ACC112 (cell line): ENCODE results near the gene TMEM53.
"Not testable (repeated sequence)": the region's sequence is repeated elsewhere in the genome, so short reads cannot be mapped to it uniquely, and the experiment has no call there.

Experiments used
- H2AFZ ChIP-seq: fragments of 200-600 bp; sonication (generic); one replicate; pipeline ENCODE4 v1.6.0; 2017; ENCODE audit warnings: antibody characterized with exemption, low read length; ENCODE audit not compliant: unreplicated experiment
- H3K27ac ChIP-seq: fragments of 200-600 bp; sonication (generic); 2 replicates; pipeline ENCODE4 v1.5.1; 2014; ENCODE audit warnings: low read depth, mild to moderate bottlenecking, antibody characterized with exemption, low read length, moderate library complexity
- H3K27me3 ChIP-seq: fragments of 200-600 bp; sonication (generic); 2 replicates; pipeline ENCODE4 v1.6.1; 2014; ENCODE audit warnings: mild to moderate bottlenecking, antibody characterized with exemption, low read length, moderate library complexity, mixed read lengths; ENCODE audit not compliant: insufficient read depth
- H3K36me3 ChIP-seq: fragments of 200-600 bp; sonication (generic); 2 replicates; pipeline ENCODE4 v1.6.1; 2016; ENCODE audit warnings: mild to moderate bottlenecking, antibody characterized with exemption, low read length, moderate library complexity, mixed read lengths; ENCODE audit not compliant: insufficient read depth
- H3K4me1 ChIP-seq: fragments of 200-600 bp; sonication (generic); one replicate; pipeline ENCODE4 v1.6.1; 2016; ENCODE audit warnings: low read length, mixed read lengths; ENCODE audit not compliant: insufficient read depth, unreplicated experiment, control insufficient read depth
- H3K4me3 ChIP-seq: fragments of 200-600 bp; sonication (generic); 2 replicates; pipeline ENCODE4 v1.5.1; 2014; ENCODE audit warnings: mild to moderate bottlenecking, low read depth, low read length
- H3K79me2 ChIP-seq: fragments of 200-600 bp; sonication (generic); one replicate; pipeline ENCODE4 v1.6.0; 2016; ENCODE audit warnings: low read length; ENCODE audit not compliant: control insufficient read depth, unreplicated experiment, insufficient read depth

Gene TMEM53

DNA sequence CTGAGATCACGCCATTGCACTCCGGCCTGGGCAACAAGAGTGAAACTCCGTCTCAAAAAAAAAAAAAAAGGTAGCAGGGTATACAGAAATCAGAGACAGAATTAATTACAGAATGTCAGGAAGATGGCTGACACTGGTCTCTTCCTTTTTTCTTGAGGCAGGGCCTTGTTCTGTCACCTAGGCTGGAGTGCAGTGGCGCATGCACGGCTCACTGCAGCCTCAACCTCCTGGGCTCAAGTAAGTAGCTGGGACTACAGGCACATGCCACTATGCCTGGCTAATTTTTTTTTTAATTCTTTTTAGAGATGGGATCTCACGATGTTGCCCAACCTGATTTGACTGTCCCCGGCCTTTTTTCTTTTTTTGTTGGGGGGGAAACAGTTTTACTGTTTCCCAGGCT, 40.3 kb upstream of the TMEM53 start:
- Histone ChIP-seq H3K36me3 (no peaks in the 10 kb centered on the region), H3K4me3 (no peak overlapping the region), H3K4me1 (peaks cover 4% of the 10 kb centered on the region), H3K79me2 (no peaks in the 10 kb centered on the region), H3K27me3 (0 out of 2 replicates have a peak, but pooled peaks cover 5% of the 10 kb centered on the region), H2AFZ (no peak overlapping the region), H3K27ac (no peak overlapping the region)

DNA sequence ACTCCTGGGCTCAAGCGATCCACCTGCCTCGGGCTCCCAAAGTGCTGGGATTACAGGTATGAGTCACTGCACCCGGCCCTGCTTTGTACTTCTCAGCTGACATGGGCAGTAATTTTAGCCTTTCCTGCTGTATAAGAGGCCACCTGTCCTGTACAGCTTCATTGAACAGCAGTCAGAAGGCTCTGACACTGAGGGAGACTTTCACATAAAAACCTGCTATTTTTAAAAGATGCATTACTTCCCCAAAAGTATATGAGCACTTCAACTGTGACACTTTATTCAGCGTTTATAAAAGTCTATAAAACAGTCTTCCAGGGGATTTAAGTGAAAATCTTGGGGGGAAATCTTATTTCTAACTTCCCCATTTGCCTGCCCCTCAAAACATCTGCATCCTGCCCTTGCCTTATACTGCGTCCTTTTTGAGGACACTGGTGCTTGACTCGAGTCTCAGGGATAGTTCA, 39.1 kb upstream of the TMEM53 start:
- H3K4me1 ChIP-seq: no peaks in the 10 kb centered on the region
- H3K27ac ChIP-seq: no peak overlapping the region
- 0 out of 2 replicates have a peak, but pooled peaks cover 5% of the 10 kb centered on the region for H3K27me3 ChIP-seq
- H2AFZ ChIP-seq: no peak overlapping the region
- no peaks in the 10 kb centered on the region for H3K36me3 ChIP-seq
- H3K79me2 ChIP-seq: no peaks in the 10 kb centered on the region
- no peak overlapping the region for H3K4me3 ChIP-seq

DNA sequence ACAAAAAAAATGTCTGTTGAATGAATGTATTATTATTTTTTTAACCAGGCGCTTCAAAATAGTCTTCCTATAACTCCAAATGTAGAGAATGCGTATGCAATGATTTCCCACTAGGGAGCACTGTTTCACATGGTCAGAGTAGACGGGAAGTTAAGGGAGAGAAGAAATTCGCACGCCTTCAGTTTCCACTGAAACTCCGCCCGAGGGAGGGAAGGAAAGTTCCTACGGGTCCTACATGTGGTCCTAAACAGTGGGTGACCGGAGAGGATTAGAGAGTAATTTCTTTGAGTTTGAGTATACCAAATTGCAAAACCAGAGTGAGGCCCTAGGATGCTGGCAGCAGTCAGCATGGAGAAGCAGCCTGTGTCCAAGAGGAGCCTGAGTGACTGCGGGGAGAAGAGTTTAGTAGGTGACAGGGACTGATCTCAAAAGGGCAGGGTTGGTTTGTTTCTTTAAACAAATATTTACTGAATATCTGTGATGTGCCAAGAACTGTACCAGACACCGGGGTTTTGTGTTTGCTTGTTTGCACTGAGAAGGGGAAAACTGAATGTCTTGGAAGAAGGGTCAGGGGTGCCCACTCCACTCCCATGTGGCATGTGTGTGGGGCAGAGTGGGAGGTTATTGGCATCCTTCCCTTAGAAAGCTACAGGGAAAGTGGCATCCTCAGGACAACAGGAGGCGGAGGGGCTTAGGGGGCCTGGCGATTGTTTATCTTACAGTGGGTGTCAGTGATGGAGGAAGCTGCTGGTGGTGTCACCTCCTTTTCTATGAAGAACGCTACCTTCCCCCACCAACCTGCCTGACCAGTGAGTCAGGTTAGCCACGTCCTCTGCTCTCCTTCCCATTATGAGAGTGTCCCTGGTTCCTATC, 33.9 kb upstream of the TMEM53 start:
- 0 out of 2 replicates have a peak, but pooled peaks cover 5% of the 10 kb centered on the region for H3K27me3 ChIP-seq
- H3K4me1 ChIP-seq: peaks cover 18% of the 10 kb centered on the region
- peak overlapping the region; percentile 64 for H2AFZ ChIP-seq
- H3K79me2 ChIP-seq: no peaks in the 10 kb centered on the region
- peak overlapping the region; percentile 81 for H3K27ac ChIP-seq
- no peaks in the 10 kb centered on the region for H3K36me3 ChIP-seq
- H3K4me3 ChIP-seq: 0 out of 2 replicates have a peak overlapping the region, but pooled peaks have one; percentile 43

GRCh38 chr1:44707112-44707881, 33.0 kb upstream of the TMEM53 start:
- Histone ChIP-seq H3K79me2 (no peaks in the 10 kb centered on the region), H3K27me3 (0 out of 2 replicates have a peak, but pooled peaks cover 5% of the 10 kb centered on the region), H3K36me3 (no peaks in the 10 kb centered on the region), H3K4me1 (peaks cover 18% of the 10 kb centered on the region), H3K4me3 (peak overlapping the region; percentile 43; the same call in 1 of the 2 replicates), H3K27ac (peak overlapping the region; percentile 81), H2AFZ (peak overlapping the region; percentile 49)

GRCh38 chr1:44705938-44706337, 31.7 kb upstream of the TMEM53 start:
- Histone ChIP-seq H3K27ac (no peak overlapping the region), H2AFZ (no peak overlapping the region), H3K79me2 (no peaks in the 10 kb centered on the region), H3K36me3 (no peaks in the 10 kb centered on the region), H3K4me3 (no peak overlapping the region), H3K27me3 (0 out of 2 replicates have a peak, but pooled peaks cover 3% of the 10 kb centered on the region), H3K4me1 (peaks cover 18% of the 10 kb centered on the region)

DNA sequence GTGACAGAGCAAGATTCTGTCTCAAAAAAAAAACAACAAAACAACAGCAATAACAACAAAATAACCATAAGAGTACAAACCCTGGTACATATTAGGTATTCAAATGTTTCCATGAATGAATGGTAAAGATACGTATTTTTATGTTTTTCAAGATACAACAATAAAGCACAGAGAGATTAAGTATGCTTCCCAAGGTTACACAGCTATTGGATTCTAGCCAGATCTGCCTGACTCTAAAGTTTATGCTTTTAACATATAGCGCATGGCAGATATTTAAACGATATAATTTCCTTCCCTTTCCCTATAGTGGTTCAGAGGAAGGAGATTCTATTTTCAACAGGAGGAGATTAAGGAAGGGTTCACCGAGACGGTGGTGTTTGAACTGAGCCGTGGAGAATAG, 31.2 kb upstream of the TMEM53 start:
- Histone ChIP-seq H3K36me3 (no peaks in the 10 kb centered on the region), H3K27ac (no peak overlapping the region), H3K27me3 (no peaks in the 10 kb centered on the region), H2AFZ (no peak overlapping the region), H3K79me2 (no peaks in the 10 kb centered on the region), H3K4me3 (no peak overlapping the region), H3K4me1 (peaks cover 18% of the 10 kb centered on the region)

DNA sequence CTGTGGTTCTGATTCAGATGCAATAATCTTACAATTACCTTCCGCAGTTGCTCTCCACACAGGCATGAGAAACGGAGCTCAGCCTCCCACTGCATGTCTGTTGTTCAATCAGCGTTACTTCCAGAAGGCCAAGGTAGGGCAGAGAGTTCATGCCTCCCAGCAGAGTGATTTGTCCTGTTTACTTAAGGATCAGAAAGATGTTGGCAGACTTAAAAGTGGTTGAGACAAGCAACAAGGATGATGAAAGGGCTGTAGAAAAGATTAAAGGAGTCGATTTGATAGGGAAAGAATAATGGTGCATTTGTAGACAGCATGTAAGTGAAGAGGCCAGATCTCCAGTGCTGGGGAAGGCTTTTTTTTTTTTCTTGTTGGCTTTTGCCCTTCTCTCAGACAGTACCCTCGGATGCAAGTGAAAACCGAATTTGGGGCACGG, 26.9 kb upstream of the TMEM53 start:
- Histone ChIP-seq H3K79me2 (no peaks in the 10 kb centered on the region), H3K27me3 (no peaks in the 10 kb centered on the region), H3K27ac (no peak overlapping the region), H3K36me3 (no peaks in the 10 kb centered on the region), H3K4me1 (no peaks in the 10 kb centered on the region), H3K4me3 (no peak overlapping the region), H2AFZ (no peak overlapping the region)

GRCh38 chr1:44700573-44700972, 26.3 kb upstream of the TMEM53 start:
- no peaks in the 10 kb centered on the region for H3K4me1 ChIP-seq
- H3K27ac ChIP-seq: no peak overlapping the region
- no peak overlapping the region for H3K4me3 ChIP-seq

GRCh38 chr1:44699375-44699774, 25.1 kb upstream of the TMEM53 start:
- H3K27me3 ChIP-seq, H3K27ac ChIP-seq, H2AFZ ChIP-seq, H3K4me1 ChIP-seq, H3K79me2 ChIP-seq, H3K36me3 ChIP-seq, H3K4me3 ChIP-seq: not testable (repeated sequence)

More at GRCh38 chr1:44700573-44700972, 26.3 kb upstream of the TMEM53 start:
- no peak overlapping the region for H2AFZ ChIP-seq
- H3K36me3 ChIP-seq: no peaks in the 10 kb centered on the region
- H3K27me3 ChIP-seq: no peaks in the 10 kb centered on the region
- H3K79me2 ChIP-seq: no peaks in the 10 kb centered on the region

DNA sequence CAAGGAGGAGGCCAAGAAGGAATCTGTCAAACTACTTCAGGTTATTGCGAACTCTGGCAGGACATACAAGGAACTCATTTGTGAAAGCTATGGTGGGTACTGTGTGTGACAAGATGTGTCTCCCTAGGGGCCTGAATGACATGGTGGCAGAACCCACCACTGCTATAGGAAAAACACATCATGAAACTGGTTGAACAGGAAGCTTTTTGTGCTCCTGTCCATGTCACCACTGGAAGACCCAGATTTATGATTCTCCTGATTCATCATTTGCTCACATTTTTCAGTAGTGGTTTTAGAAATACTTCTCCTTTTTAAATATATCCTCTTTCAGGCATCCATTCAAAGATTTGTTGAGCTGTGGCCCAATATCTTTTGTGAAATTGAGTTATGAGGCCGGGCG, 23.9 kb upstream of the TMEM53 start:
- no peak overlapping the region for H2AFZ ChIP-seq
- no peaks in the 10 kb centered on the region for H3K27me3 ChIP-seq
- no peaks in the 10 kb centered on the region for H3K79me2 ChIP-seq
- no peaks in the 10 kb centered on the region for H3K4me1 ChIP-seq
- H3K27ac ChIP-seq: no peak overlapping the region
- no peaks in the 10 kb centered on the region for H3K36me3 ChIP-seq
- no peak overlapping the region for H3K4me3 ChIP-seq
